Stromal cell of bone marrow (primary cell): ENCODE data around the gene CAMSAP1.
A peak's percentile ranks its signal among the peaks of the same experiment; 100 is the strongest.

Experiments used
- DNase-seq: peaks from one replicate; pipeline ENCODE4 v3.0.0-alpha.2; 2012; ENCODE audit warnings: low read depth

The CAMSAP1 gene

DNA sequence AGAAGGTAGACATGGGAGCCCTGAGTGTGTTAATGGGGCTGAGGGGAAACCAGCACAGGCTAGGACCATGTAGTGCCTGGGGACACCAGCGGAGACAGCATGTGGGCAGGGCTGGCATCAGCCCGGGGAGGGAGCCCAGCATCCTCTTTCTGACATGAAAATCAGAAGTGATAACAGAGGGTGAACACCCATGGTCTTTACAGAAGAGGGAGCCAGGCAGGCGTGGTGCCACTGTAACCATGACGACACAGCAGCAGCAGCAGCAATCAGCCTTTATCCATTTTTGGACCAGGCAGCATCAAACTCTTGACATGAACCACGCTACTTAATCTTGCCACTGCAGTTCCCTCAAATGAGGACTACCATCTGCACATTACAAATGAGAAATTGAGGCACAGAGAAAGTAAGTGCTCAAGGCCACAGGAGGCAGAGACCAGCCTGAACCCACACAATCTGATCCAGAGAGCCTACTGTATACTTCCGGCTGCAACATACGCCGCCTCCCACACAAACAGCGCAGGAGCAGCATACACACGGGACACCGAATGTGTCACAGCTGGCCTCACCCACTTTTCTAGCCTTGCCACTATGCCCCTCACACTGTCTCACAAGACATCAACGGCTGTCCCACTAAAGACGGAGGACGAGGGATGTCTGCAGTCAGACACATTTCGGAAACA is 23.8 kb downstream of the CAMSAP1 start:
- DNase-seq: no peak

DNA sequence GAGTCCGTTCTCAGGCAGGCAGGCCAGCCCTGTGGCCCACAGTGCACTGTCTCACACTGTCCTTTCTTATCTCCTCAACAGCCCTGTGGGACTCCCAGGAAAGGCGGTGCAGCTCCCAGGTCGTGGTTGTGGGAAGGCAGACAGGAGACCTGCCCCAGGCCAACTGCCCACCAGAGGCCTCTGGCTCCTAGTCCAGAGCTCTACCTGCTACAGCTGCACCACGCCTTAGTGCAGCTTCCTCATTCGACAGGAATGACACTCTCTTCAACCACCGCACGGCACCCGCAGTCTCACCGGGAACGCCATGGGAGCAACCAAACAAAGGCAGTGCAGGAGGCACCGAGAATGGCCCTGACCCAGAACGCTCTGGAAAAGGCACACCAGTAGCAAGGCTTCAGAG is 25.3 kb downstream of the CAMSAP1 start:
- no peak for DNase-seq

DNA sequence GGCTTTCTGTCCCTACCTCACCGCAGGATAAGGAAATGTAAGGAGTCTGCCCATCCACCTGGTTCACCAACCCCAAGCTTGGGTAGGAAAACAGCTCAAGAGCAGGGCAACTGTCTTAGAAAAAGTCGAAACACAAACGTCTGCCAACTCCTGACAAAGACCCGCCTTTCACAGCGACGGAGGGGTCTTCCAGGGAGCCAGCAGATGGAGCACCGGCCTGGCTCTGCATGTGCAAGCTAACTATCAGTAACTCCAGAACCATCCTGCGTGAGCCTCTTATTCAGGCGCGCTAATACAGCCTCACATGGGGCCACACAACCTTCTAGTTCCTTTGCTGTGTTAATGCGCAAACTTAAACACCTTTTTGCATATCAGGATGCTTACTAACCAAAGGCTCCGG is 26.9 kb downstream of the CAMSAP1 start:
- no peak for DNase-seq

DNA sequence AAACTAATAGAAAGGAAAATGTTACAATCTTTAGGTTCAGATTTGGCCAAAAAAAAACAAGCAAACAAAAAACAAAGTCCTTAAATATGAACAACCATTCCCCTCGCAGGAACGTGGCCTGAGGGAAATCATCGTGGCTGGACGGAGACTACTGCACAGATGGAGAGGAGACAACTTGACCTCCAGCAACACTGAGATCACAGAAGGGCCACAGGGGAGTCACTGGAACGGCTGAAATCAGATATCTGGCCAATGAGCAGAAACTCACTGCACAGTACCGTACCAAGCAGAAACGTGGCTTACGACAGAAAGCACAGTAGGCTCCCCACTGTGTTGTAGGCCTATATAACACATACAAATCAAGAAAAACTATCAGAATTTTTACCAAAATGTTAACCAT is 27.7 kb downstream of the CAMSAP1 start:
- no peak for DNase-seq

DNA sequence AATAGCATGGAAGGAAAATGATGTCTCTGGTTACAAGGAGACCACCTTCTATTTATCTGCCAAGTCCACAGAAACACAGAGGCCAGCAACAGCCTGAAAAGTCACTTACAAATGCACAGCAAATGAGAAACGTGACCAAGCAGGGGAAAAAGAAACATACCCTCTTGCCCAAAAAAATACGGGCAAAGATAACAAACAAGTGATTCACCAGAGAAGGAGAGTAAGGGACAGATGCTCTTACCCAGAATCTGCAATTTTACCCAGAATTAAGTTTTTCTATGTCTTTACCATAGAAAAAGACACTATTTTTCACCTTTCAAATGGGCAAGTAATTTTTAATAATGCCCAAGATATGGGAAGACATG is 28.1 kb downstream of the CAMSAP1 start:
- no peak for DNase-seq

DNA sequence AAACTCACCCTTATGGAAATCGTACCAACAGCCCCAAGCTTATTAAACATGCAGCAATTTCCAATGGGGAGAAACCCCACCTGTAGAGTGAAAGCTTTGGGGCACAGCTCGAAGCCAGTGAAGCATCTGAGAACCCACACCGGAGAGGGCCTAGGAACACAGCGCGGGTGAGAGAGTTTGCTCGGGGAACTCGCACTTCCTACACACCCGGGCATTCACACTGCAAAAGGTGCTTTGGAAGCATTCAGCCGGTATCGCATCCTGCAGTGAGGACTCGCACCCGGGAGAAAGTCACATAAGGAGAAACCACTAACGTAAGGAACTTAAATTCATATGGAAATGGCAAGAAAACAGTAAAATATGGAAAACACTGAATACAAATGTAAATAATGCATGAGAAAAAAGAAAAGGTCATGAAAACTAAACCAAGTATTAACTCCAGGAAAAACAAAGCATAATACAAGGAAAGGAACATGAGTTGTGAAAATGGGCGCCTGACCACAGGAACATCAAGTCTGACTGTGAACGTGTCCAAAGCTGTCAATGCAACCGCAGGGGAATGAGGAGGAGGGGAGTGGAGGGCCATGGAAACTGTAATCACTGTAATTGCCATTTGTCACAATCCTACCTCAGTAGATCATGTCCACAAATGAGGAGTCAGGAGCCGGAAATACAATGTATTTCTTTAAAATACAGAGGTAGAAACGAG is 28.7 kb downstream of the CAMSAP1 start:
- DNase-seq: no peak

DNA sequence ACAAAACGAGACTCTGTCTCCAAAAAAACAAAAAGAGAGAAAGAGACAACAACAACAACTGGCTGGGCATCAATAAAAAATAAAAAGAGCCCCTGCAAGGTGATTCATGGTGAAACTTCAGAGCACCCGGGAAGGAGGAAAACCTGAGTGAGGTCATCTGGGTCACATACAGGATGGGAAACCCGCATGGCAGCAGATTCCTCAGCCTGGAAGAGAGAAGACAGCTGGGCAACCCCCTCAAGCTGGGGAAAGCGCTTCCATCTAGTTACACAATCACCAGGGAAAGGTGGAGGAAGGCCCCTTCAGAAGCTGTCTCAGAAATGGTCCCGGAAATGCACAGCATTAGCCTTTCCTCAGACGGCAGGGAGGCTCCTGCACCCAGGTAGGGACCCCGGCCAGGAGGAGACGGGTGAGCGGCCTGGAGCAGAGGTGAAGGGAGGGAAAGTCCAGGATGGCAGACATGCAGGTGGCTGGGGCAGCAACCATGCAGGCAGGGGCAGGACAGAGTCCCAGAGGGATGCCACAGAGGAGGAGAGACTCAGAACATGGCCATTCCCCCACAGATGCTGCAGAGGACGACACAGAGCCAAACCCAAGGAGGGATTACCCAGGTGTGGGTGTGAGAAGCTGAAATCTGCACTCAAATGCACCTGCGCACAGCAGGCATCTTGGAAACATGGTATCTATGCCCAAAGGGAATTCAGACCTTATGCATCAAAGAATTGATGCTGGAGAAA is 29.4 kb downstream of the CAMSAP1 start:
- DNase-seq: no peak

DNA sequence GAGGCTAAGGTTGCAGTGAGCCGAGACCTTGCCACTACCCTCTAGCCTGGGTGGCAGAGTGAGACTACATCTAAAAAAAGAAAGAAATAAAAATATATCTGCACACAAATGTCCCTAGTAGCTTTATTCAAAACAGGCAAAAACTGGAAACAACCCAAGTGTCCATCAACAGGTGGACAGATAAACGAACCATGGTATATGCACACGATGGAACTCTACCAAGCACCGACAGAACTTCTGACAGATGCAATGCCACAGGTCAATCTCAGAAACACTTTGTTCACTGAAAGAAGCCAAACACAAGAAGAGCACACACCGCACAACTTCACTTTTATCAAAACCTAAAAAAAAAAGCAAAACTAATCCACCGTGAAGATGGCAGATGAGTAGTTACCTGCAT is 30.4 kb downstream of the CAMSAP1 start:
- DNase-seq: no peak

DNA sequence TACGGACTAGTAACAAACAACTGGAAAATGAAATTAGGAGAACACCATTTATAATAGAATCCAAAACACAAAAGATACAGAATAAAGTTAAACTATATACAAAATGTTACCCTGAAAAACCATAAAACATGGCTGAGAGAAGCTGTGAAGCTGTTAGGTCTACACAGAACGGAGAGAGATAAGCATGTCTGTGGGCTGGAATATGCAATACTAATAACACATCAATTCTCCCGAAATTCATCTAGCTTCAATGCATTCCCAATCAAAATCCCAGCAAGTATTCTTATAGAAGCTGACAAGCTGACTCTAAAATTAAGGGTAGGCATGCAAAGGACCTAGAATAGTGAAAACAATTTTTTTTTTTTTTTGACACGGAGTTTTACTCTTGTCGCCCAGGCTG is 32.5 kb downstream of the CAMSAP1 start:
- no peak for DNase-seq

DNA sequence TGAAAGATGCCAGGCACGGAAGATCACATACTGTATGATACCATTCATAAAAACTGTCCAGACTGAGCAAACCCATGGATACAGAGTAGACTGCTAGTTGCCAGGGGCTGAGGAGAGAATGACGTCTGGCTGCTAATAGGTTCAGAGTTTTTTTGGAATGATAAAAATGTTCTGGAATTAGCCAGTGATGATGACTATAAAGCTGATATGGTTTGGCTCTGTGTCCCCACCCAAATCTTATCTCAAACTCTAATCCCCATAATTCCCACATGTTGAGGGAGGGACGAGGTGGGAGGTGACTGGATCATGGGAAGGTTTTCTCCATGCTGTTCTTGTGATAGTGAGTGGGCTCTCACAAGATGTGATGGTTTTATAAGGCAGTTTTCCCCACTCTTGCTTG is 37.4 kb downstream of the CAMSAP1 start:
- no peak for DNase-seq

DNA sequence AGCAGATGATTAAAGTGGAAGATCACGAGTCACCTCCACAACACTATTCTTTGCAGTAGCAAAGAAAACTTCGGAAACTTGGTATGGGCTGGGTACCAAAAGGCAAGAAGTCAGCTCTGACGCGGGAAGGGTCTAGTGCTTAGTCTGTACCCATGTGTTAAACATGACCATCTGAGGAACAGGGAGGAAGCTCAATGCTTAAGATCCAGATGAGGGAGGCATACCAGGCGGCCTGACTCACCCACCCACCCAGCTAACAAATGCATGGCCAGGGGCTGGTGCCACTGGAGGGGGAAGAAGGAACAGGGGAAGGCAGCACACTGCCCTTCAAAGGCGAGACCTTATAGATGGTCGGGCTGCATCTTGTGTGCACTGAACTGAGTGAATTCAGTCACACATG is 41.8 kb downstream of the CAMSAP1 start:
- no peak for DNase-seq

DNA sequence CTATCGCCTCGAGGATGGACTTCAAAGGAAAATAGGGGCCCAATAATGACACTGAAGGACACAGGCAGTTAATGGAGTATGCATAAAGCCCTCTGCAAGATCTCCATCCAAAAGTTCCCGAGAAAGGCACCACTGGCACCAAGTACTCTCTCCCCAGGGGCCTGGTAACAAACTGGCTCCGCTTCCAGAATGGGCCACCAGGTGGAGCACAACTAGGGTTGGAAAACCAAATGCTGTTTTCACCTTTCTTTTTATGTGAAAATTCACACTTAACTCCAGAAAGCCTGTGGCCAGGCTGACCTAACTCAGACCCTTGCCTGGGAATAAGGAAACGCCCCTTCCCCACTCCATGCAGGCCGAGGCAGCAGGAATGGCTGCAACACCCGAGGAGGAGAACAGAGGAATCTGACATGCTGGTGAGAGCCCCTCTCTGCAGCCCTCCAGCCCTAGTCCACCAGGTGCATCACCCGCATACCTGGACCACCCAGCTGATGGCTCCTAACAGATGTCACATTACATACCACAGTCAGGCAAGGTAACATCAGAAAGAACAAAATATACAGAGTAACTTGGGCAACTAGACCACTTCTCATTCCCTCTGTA is 42.8 kb downstream of the CAMSAP1 start:
- no peak for DNase-seq

DNA sequence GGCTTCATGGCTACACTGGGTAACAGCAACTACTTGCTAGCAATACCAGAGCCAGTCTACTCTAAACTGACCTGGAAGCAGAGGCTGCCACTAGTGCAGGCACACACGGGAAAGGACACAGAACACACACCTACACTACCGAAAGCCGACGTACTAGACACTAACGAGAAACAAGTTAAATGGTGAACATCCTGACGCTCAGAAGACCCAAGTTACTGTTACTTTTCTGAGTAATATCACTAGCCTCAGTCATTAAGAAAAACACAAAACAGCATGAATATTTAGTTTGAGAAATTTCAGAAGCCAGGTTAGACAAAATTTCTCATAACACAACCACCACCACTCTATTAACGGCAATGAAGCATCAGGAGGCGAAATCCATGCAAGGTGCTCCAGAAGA is 44.5 kb downstream of the CAMSAP1 start:
- DNase-seq: no peak

DNA sequence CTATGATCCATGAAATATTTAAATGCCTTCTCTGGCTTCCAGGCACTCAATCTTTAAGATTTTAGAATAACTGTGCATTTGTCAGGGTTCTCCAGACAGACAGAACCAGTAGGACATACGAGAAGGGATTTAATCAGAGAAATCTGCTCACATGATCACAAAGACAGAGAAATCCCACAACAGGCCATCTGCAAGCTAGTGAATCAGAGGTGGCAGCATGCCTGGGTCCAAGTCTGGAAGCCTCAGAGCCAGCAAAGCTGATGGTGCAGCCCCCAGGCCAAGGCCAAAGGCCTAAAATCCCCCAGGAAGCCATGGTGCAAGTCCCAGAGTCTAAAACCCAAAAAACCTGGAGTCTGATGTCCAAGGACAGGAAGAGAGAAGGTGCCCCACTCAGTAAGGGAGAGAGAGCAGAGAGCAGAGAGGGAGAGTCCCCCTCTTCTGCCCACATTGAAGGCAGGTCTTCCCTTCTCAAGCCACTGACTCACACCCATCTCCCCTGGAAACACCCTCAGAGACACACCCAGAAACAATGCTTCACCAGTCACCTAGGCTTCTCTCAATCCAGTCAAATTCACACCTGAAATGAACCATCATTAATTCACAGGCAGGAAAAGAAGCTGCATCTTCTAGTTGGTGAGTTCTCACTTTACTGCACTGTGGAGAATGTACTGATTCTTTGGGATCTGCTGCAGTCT is 48.7 kb downstream of the CAMSAP1 start:
- DNase-seq: peak; percentile 7

DNA sequence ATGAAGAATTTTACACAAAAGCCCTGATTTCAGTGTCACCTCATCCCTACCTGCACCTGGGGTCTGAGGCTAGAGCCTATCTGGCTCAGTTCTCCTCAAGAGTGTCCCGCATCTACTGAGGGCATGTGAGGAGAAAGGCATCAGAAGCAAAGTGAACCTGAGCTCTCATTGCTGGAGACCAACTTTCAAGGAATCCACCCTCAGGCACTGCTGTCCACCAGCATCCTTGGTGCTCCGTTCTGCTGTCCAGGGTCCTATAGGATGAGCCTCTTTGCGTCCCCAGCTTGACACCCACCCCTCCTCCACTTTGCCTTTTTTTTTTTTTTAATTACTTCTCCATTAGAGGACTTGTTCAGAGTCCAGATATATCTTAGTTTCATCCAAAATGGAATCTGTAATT is 49.5 kb downstream of the CAMSAP1 start:
- DNase-seq: no peak

DNA sequence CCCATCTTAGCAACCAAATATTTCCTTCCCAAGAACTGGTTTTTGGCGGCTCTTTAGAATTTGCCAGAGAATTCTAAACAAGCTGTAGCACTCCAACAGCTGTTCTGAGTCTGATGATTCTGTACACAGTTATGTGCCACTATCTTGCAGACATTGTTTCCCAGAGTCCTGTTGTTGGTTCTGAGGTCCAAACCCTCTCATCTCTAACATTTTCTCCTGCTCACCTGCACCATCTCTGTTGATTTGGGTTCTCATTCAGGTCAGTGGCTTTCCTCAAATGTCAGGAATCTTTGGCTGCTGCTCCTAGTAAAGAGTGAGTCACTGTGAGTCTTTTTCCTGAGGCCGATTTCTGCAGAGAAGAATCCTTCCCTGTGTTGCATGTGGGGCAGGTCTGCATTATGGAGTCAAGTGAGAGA is 50.0 kb downstream of the CAMSAP1 start:
- DNase-seq: peak; percentile 6

DNA sequence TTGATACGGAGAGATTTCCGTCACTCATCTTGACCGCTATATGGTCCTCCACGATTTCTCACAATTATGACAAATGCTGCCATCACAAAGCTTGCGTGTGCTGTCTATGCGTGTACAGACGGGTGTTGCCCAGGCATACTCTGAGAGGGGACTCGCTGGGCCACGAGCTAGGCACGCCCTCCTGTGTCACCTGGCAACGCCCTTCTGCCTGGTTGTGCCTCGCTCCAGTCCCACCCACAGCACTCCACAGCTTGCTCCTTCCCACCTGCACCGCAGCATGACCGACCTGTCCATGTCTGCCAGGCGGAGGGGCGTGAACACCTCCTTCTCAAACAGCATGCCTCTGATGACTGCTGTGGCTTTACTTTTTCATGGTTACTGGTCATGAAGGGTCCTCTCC is 55.6 kb downstream of the CAMSAP1 start:
- DNase-seq: no peak

DNA sequence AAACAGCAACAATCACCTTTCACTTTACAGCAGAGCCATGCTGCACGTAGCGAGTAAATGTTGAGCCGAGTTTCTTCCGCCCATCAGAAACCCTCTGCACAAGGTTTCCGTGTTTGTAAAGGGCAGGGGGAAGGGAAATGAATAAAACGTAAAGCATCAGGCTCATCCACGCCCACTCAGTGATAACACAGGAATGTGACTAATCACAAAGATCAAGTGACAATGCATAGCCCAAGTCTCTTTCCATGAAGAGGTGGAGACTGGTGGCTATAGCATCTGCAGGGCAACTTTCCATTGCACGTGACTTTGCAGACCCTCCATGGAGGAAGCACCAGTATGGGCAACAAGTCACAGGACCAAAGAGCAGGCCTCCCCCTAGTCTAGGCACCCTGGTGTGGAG is 56.6 kb downstream of the CAMSAP1 start:
- no peak for DNase-seq

DNA sequence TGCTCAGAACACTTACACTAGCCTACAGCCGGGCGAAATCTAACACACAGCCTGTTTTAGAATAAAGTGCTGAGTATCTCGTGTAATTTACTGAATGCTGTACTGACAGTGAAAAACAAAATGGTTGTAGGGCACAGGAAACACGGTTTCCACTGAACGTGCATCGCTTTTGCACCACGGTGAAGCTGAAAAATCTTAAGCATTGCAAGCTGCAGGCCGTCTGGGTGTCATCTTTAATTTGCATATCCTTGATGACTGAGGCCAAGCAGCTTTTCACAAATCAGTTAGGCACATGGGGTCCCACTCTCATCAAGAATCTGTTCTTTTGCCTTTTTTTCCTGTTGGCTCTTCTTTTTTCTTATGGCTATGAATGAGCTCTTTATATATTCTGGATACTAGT is 58.2 kb downstream of the CAMSAP1 start:
- DNase-seq: no peak

DNA sequence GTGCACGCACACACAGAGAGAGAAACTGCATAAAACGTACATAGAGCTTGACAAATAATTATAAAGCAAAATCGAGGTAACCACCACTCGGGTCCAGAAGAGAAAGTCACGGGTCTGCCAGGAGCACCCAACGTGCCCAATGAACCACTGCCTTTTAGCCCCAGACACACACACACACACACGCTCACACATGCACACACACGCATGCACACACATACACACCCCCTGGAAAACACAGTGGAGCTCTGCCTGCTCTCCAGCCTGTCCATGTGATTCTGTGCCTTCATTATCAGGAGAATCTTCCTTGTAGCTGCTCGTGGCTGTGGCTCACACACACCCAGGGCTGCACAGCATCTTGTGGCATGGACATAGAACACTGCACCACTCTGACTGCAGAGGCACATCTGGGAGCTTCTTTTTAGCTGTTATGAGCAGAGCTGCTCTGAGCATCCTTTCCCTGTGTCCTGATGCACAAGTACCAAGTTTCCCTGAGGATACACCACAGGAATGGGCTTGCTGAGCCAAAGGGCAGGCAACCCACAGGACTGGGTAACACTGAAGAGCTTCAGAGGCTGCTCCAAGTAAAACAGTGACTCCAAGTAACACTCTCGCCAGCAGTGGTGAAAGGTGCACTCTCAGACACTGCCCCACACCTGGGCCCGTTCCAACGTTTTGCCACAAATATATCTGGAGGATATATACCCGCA is 58.9 kb downstream of the CAMSAP1 start:
- no peak for DNase-seq

DNA sequence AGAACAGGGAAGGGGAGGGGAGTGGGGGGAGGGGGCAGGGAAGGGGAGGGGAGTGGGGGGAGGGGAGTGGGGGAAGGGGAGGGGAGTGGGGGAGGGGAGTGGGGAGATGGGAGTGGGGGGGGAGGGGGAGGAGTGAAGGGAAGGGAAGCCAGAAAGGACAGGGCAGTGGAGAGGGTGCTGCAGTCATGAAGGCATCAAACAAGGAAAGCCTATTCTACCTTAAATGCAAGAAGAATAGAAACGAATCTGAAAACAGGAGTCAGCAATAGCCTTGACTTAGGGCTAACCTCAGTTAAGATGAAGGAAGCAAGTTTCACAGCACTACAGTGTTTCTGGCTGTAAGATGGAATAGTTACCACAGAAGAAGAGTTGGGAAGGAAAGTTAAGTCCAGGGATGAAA is 59.5 kb downstream of the CAMSAP1 start:
- DNase-seq: no peak

DNA sequence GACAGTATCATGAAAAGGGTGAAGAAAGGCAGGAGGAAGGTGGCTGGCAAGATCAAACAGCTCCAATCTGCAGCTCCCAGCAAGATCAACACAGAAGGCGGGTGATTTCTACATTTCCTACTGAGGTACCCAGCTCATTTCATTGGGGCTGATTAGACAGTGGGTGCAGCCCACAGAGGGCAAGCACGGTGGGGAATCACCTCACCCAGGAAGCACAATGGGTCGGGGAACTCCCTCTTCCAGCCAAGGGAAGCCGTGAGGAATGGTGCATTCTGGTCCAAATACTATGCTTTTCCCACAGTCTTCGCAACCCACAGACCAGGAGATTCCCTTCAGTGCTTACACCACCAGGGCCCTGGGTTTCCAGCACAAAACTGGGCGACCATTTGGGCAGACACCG is 66.8 kb downstream of the CAMSAP1 start:
- no peak for DNase-seq
